HEK293T (cell line): ENCODE data around the gene INTS14.

Experiments
- ARNT ChIP-seq: fragments of 450-650 bp; IDR thresholded peaks from 2 replicates; pipeline ENCODE4 v1.6.1; 2017; ENCODE audit warnings: mild to moderate bottlenecking
- BHLHE40 ChIP-seq: fragments of 450-650 bp; IDR thresholded peaks from 2 replicates; pipeline ENCODE4 v1.6.1; 2016; ENCODE audit warnings: mild to moderate bottlenecking, moderate library complexity, borderline replicate concordance
- CTBP1 ChIP-seq: fragments of 450-650 bp; IDR thresholded peaks from 2 replicates; pipeline ENCODE4 v1.6.1; 2016; ENCODE audit warnings: borderline replicate concordance
- ELF4 ChIP-seq: fragments of 450-650 bp; IDR thresholded peaks from 2 replicates; pipeline ENCODE4 v1.6.1; 2017; ENCODE audit warnings: antibody characterized with exemption
- FOXA1 ChIP-seq: fragments of 450-650 bp; IDR thresholded peaks from 2 replicates; pipeline ENCODE4 v1.6.1; 2016; ENCODE audit warnings: mild to moderate bottlenecking
- FOXM1 ChIP-seq: fragments of 450-650 bp; IDR thresholded peaks from 2 replicates; pipeline ENCODE4 v1.6.1; 2017; ENCODE audit warnings: mild to moderate bottlenecking, borderline replicate concordance
- L3MBTL2 ChIP-seq: fragments of 450-650 bp; conservative IDR thresholded peaks from 2 replicates; pipeline ENCODE4 v1.6.1; 2016; ENCODE audit warnings: mild to moderate bottlenecking
- LEF1 ChIP-seq: fragments of 450-650 bp; IDR thresholded peaks from 2 replicates; pipeline ENCODE4 v1.6.1; 2017; ENCODE audit warnings: mild to moderate bottlenecking, borderline replicate concordance
- NFRKB ChIP-seq: fragments of 450-650 bp; IDR thresholded peaks from 2 replicates; pipeline ENCODE4 v1.6.1; 2016; ENCODE audit warnings: mild to moderate bottlenecking, moderate library complexity
- SP1 ChIP-seq: fragments of 450-650 bp; IDR thresholded peaks from 2 replicates; pipeline ENCODE4 v1.6.1; 2017
- SUZ12 ChIP-seq: fragments of 450-650 bp; IDR thresholded peaks from 2 replicates; pipeline ENCODE4 v1.6.1; 2016; ENCODE audit warnings: mild to moderate bottlenecking
- TARDBP ChIP-seq: fragments of 450-650 bp; IDR thresholded peaks from 2 replicates; pipeline ENCODE4 v1.6.1; 2016
- ZNF384 ChIP-seq: fragments of 450-650 bp; IDR thresholded peaks from 2 replicates; pipeline ENCODE4 v1.6.1; 2016
- TF ChIP-seq, protein P1 (sequence below): fragments of 450-650 bp; IDR thresholded peaks from 2 replicates; pipeline ENCODE4 v1.6.1; 2016

DNA sequence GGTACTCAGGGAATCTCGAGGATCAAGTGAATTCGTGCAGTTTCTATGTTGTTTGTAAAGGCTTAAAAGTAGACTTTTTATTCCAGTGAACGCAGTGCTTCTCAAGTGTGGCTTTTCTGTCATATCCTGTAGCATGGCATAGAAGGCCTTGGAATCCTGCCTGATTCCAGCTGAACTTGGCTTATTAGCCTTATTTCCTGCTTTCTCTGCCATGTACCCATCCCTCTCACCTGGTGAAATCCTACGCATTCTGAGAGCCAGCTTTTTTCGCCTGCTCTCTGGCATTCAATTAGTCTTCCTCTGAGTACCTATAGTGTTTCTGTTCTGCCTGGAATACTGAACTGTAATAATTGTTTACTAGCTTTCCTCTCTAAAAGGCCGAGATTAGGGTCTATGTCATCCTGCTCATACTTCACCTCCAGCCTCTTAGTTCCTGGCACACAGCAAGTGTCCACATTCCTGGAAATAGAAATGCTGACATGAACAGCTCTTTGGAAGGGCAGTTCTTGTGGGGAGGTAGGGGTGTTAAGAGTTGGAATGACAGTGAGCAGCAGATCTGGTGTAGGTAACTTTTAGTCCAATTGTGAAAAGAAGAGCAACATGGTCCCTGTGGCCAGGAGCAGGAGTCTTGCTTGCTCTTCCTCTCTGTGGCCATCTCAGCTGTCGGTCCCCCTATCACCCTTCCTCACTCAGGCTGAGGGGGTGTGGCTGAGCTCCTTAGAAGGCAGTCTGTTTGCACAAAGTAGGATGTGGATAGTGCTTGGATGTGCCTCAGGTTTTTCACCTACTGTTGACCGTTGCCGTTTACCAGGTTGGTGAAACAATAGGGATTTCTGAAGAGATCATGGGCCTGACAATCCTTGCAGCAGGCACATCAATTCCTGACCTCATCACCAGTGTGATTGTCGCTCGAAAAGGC, 41.2 kb upstream of the INTS14 start:
- no peak for TF ChIP-seq TARDBP
- TF ChIP-seq SP1 = no peak
- no peak for TF ChIP-seq ARNT
- TF ChIP-seq FOXM1 = no peak
- no peak for TF ChIP-seq BHLHE40
- TF ChIP-seq L3MBTL2 = no peak
- no peak for TF ChIP-seq LEF1
- no peak for TF ChIP-seq SUZ12
- no peak for TF ChIP-seq ELF4
- TF ChIP-seq NFRKB = no peak
- TF ChIP-seq CTBP1 = no peak
- TF ChIP-seq ZNF384 = no peak
- TF ChIP-seq, protein P1, sequence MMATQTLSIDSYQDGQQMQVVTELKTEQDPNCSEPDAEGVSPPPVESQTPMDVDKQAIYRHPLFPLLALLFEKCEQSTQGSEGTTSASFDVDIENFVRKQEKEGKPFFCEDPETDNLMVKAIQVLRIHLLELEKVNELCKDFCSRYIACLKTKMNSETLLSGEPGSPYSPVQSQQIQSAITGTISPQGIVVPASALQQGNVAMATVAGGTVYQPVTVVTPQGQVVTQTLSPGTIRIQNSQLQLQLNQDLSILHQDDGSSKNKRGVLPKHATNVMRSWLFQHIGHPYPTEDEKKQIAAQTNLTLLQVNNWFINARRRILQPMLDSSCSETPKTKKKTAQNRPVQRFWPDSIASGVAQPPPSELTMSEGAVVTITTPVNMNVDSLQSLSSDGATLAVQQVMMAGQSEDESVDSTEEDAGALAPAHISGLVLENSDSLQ = no peak
- TF ChIP-seq FOXA1 = no peak
